Activated CD4-positive, alpha-beta T cell treated with anti-CD3 and anti-CD28 coated beads, Interleukin-2, amount 50 U/mL, for 24 hours (primary cell): ENCODE results near the gene PRKCE.
"Not testable (repeated sequence)": the region's sequence is repeated elsewhere in the genome, so short reads cannot be mapped to it uniquely, and the experiment has no call there.

Experiments used
- DNase-seq, 2 donors: peaks; one replicate each; pipeline ENCODE4 v3.0.0-alpha.2; 2020; ENCODE audit warnings: low read depth in 1 of 2, low spot score in 1 of 2

PRKCE gene

GRCh38 chr2:45904267-45904945 lies 252.9 kb downstream of the PRKCE start:
- DNase-seq = no peak

GRCh38 chr2:45904946-45905631 lies 253.6 kb downstream of the PRKCE start:
- DNase-seq = no peak

- no peak for DNase-seq
Measured at GRCh38 chr2:45905632-45905958, 254.1 kb downstream of the PRKCE start.

- DNase-seq = no peak
Measured at GRCh38 chr2:45907592-45907991, 256.1 kb downstream of the PRKCE start.

GRCh38 chr2:45908316-45909170 lies 257.1 kb downstream of the PRKCE start:
- no peak for DNase-seq

GRCh38 chr2:45909171-45909565 lies 257.7 kb downstream of the PRKCE start:
- DNase-seq = no peak

GRCh38 chr2:45909677-45910191 lies 258.3 kb downstream of the PRKCE start:
- no peak for DNase-seq

GRCh38 chr2:45910473-45911060 lies 259.1 kb downstream of the PRKCE start:
- DNase-seq = no peak

GRCh38 chr2:45911538-45911937 lies 260.1 kb downstream of the PRKCE start:
- DNase-seq = no peak

- DNase-seq = no peak
Measured at GRCh38 chr2:45912109-45912508, 260.6 kb downstream of the PRKCE start.

- no peak for DNase-seq
Measured at GRCh38 chr2:45913539-45913938, 262.1 kb downstream of the PRKCE start.

GRCh38 chr2:45915523-45915922 lies 264.0 kb downstream of the PRKCE start:
- DNase-seq = no peak

GRCh38 chr2:45917561-45918176 lies 266.2 kb downstream of the PRKCE start:
- DNase-seq = not testable (repeated sequence)

- DNase-seq = no peak
Measured at GRCh38 chr2:45918463-45919159, 267.1 kb downstream of the PRKCE start.

- no peak for DNase-seq
Measured at GRCh38 chr2:45919160-45919650, 267.7 kb downstream of the PRKCE start.

- DNase-seq = no peak
Measured at GRCh38 chr2:45919711-45920111, 268.2 kb downstream of the PRKCE start.

GRCh38 chr2:45921921-45922320 lies 270.4 kb downstream of the PRKCE start:
- no peak for DNase-seq

- DNase-seq = no peak
Measured at GRCh38 chr2:45922577-45922988, 271.1 kb downstream of the PRKCE start.

- DNase-seq = no peak
Measured at GRCh38 chr2:45923701-45924100, 272.2 kb downstream of the PRKCE start.

- no peak for DNase-seq
Measured at GRCh38 chr2:45925026-45925425, 273.6 kb downstream of the PRKCE start.
